ENCODE results near the gene AMFR. TPM values are rescaled to one million over a fixed set of nuclear protein-coding genes. Genes with fewer than 3 reads are reported as not detected.
A peak's percentile ranks its signal among the peaks of the same experiment; 100 is the strongest.

AMFR gene
- total RNA-seq, 1 donor from 2014 or later: 112 TPM

- TF ChIP-seq CTCF (IDR thresholded peaks at IDR 0.05): no peak
- DNase-seq (ENCODE audit: low spot score in 2 of 2): no peak
These were observed 52.3 kb downstream of the AMFR start for GRCh38 chr16:56373003-56373402.

GRCh38 chr16:56372013-56372634 lies 53.2 kb downstream of the AMFR start:
- H3K4me1 ChIP-seq: peaks cover 3% of the 10 kb centered on the region in 2 donors
- no peak for TF ChIP-seq CTCF (IDR thresholded peaks at IDR 0.05)
- no peak overlapping the region for H3K27ac ChIP-seq
- H3K36me3 ChIP-seq: peaks cover 17 to 33% of the 10 kb centered on the region in 2 donors
- H3K4me3 ChIP-seq: no peak overlapping the region
- intact Hi-C loops (cut with DNase I): no loop called here
- DNase-seq (ENCODE audit: low spot score in 2 of 2): no peak
- H3K27me3 ChIP-seq: no peaks in the 10 kb centered on the region
- no peaks in the 10 kb centered on the region for H3K9me3 ChIP-seq

More at GRCh38 chr16:56373003-56373402, 52.3 kb downstream of the AMFR start:
- Histone ChIP-seq H3K27ac (no peak overlapping the region), H3K27me3 (no peaks in the 10 kb centered on the region), H3K36me3 (peaks cover 9 to 30% of the 10 kb centered on the region in 2 donors), H3K4me3 (no peak overlapping the region), H3K4me1 (peaks cover 3% of the 10 kb centered on the region in 2 donors), H3K9me3 (no peaks in the 10 kb centered on the region)
- intact Hi-C loops (cut with DNase I): no loop called here

GRCh38 chr16:56371660-56371937 lies 53.7 kb downstream of the AMFR start:
- DNase-seq (ENCODE audit: low spot score in 2 of 2): no peak
- TF ChIP-seq CTCF (IDR thresholded peaks at IDR 0.05): no peak
- peaks cover 3% of the 10 kb centered on the region in 2 donors for H3K4me1 ChIP-seq

GRCh38 chr16:56370875-56371659 lies 54.3 kb downstream of the AMFR start:
- peaks cover 3% of the 10 kb centered on the region in 2 donors for H3K4me1 ChIP-seq
- peaks cover 25 to 42% of the 10 kb centered on the region in 2 donors for H3K36me3 ChIP-seq
- no peak for DNase-seq (ENCODE audit: low spot score in 2 of 2)
- no peaks in the 10 kb centered on the region for H3K9me3 ChIP-seq
- intact Hi-C loops (cut with DNase I): no loop called here
- H3K27me3 ChIP-seq: no peaks in the 10 kb centered on the region
- no peak overlapping the region for H3K4me3 ChIP-seq
- peak overlapping the region in 1 of 2 donors; percentile 26 for H3K27ac ChIP-seq
- TF ChIP-seq CTCF (IDR thresholded peaks at IDR 0.05): no peak

More at GRCh38 chr16:56371660-56371937, 53.7 kb downstream of the AMFR start:
- intact Hi-C loops (cut with DNase I): no loop called here
- Histone ChIP-seq H3K27me3 (no peaks in the 10 kb centered on the region), H3K36me3 (peaks cover 22 to 38% of the 10 kb centered on the region in 2 donors), H3K4me3 (no peak overlapping the region), H3K9me3 (no peaks in the 10 kb centered on the region), H3K27ac (no peak overlapping the region)

- peak overlapping the region in 1 of 2 donors; percentile 26 for H3K27ac ChIP-seq
- H3K9me3 ChIP-seq: no peaks in the 10 kb centered on the region
- DNase-seq (ENCODE audit: low spot score in 2 of 2): no peak
- H3K27me3 ChIP-seq: no peaks in the 10 kb centered on the region
- TF ChIP-seq CTCF (IDR thresholded peaks at IDR 0.05): no peak
- no peak overlapping the region for H3K4me3 ChIP-seq
- peaks cover 28 to 46% of the 10 kb centered on the region in 2 donors for H3K36me3 ChIP-seq
- H3K4me1 ChIP-seq: peaks cover 3% of the 10 kb centered on the region in 2 donors
- intact Hi-C loops (cut with DNase I): no loop called here
These were observed 55.0 kb downstream of the AMFR start for GRCh38 chr16:56370185-56370874.
